H1 (cell line): ENCODE results near the gene MYG1. TPM values are rescaled to one million over a fixed set of nuclear protein-coding genes. Genes with fewer than 3 reads are reported as not detected.

Source experiments
- HDAC6 ChIP-seq: IDR thresholded peaks from one replicate; pipeline ENCODE4 v1.7.1; 2012; ENCODE audit warnings: low read depth, mild to moderate bottlenecking, inconsistent platforms, low read length, moderate library complexity
- KDM1A ChIP-seq: fragments of 200-600, 300-600 bp; sonication (generic); IDR thresholded peaks from 2 replicates; pipeline ENCODE4 v1.7.1; 2016; ENCODE audit warnings: mild to moderate bottlenecking, low read length, borderline replicate concordance
- MAX ChIP-seq: IDR thresholded peaks from 2 replicates; pipeline ENCODE4 v1.6.1; 2012; ENCODE audit warnings: inconsistent platforms
- SIN3A ChIP-seq, 2 experiments: IDR thresholded peaks in 1 of 2; conservative IDR thresholded peaks in 1 of 2; 2 replicates each; pipeline ENCODE4 v1.6.1; 2011 to 2012; ENCODE audit warnings: low read length in 2 of 2, improper control_type of control experiment in 1 of 2, low read depth in 1 of 2, mild to moderate bottlenecking in 1 of 2
- SIX5 ChIP-seq: IDR thresholded peaks from 2 replicates; pipeline ENCODE4 v1.6.1; 2011; ENCODE audit warnings: mild to moderate bottlenecking, low read depth, low read length
- SRF ChIP-seq: IDR thresholded peaks from 2 replicates; pipeline ENCODE4 v1.6.1; 2011; ENCODE audit warnings: mild to moderate bottlenecking, low read depth, low read length, moderate library complexity
- ZNF274 ChIP-seq: IDR thresholded peaks from 2 replicates; pipeline ENCODE4 v1.7.0; 2012; ENCODE audit warnings: low read length, borderline replicate concordance; ENCODE audit errors: extremely low read depth
- polyA plus RNA-seq, 7 experiments: library from polyadenylated mRNA; depleted of rRNA in 3 of 7; stranded (reverse) in 5 of 7; unstranded in 2 of 7; fragments of >200 nt in 5 of 7; fragments of 200-250 nt in 2 of 7; gene quantifications; 1 replicate in 5 of 7; 2 replicates in 1 of 7; 4 replicates in 1 of 7; pipeline versions ENCODE4 v1.2.1 to v1.2.3, GENCODE V29; 2011 to 2013; ENCODE audit warnings: missing spikeins in 2 of 7, mixed read lengths in 2 of 7
- total RNA-seq: library from RNA; stranded (reverse); fragmentation: NEBNext Ultra II Directional; extraction: Animal tissue kit (Norgen Biotek cat#: 25700); gene quantifications from 2 replicates; pipeline ENCODE4 v1.2.1, GENCODE V29; 2021

Gene MYG1
- total and polyA plus RNA-seq, 2 of the 8 experiments (the other 6 are each of a cell fraction or from before 2014, with no cell fraction given) = 83.3 to 104 TPM

- no peak for TF ChIP-seq SRF
- TF ChIP-seq MAX = no peak
- no peak for TF ChIP-seq SIN3A (conservative IDR thresholded peaks at IDR 0.05 in 1 of 2, IDR thresholded peaks at IDR 0.05 in 1 of 2; ENCODE audit: low read depth in 1 of 2, low read length in 2 of 2)
- no peak for TF ChIP-seq SIX5
- TF ChIP-seq KDM1A = no peak
- TF ChIP-seq ZNF274 = no peak
- no peak for TF ChIP-seq HDAC6
Observed at GRCh38 chr12:53279283-53279869, 20.1 kb upstream of the MYG1 start (continued).
